SK-N-SH treated with all-trans-retinoic acid at 6 μM for 48 hours (cell line): Measurements from ENCODE around the gene NGFR.

Source experiments
- ARNTL ChIP-seq: fragments of 450-650 bp; formaldehyde crosslinking; IDR thresholded peaks from 2 replicates; pipeline ENCODE4 v1.5.0; 2020; ENCODE audit warnings: low read depth, mild to moderate bottlenecking, moderate library complexity, borderline replicate concordance
- CREB5 ChIP-seq: fragments of 250-450 bp; sonication (Bioruptor Pico); IDR thresholded peaks from 2 replicates; pipeline ENCODE4 v1.5.1; 2020; ENCODE audit warnings: low read depth, mild to moderate bottlenecking, moderate library complexity
- CSDC2 ChIP-seq: fragments of 250-450 bp; sonication (Bioruptor Pico); IDR thresholded peaks from 2 replicates; pipeline ENCODE4 v1.5.0; 2020; ENCODE audit warnings: mild to moderate bottlenecking, moderate library complexity
- CSRNP3 ChIP-seq: fragments of 250-450 bp; sonication (Bioruptor Pico); IDR thresholded peaks from 2 replicates; pipeline ENCODE4 v1.5.1; 2021; ENCODE audit warnings: mild to moderate bottlenecking, moderate library complexity
- ESRRG ChIP-seq: fragments of 250-450 bp; sonication (Bioruptor Pico); IDR thresholded peaks from 2 replicates; pipeline ENCODE4 v1.6.1; 2021; ENCODE audit warnings: mild to moderate bottlenecking
- GLIS3 ChIP-seq: fragments of 250-450 bp; sonication (Bioruptor Pico); IDR thresholded peaks from 2 replicates; pipeline ENCODE4 v1.5.0; 2020; ENCODE audit warnings: mild to moderate bottlenecking, moderate library complexity
- ISL1 ChIP-seq: fragments of 250-450 bp; sonication (Bioruptor Pico); IDR thresholded peaks from 2 replicates; pipeline ENCODE4 v2.1.2; 2022; ENCODE audit warnings: mild to moderate bottlenecking, moderate library complexity
- PATZ1 ChIP-seq: fragments of 250-450 bp; sonication (Bioruptor Pico); IDR thresholded peaks from 2 replicates; pipeline ENCODE4 v1.8.0; 2020; ENCODE audit warnings: mild to moderate bottlenecking, moderate library complexity, borderline replicate concordance
- RARB ChIP-seq: fragments of 250-450 bp; sonication (Bioruptor Pico); IDR thresholded peaks from 2 replicates; pipeline ENCODE4 v1.8.0; 2021; ENCODE audit warnings: mild to moderate bottlenecking, moderate library complexity
- ZC3H10 ChIP-seq: fragments of 250-450 bp; sonication (Bioruptor Pico); IDR thresholded peaks from 2 replicates; pipeline ENCODE4 v1.5.1; 2021; ENCODE audit warnings: mild to moderate bottlenecking, moderate library complexity
- ZFP3 ChIP-seq: fragments of 250-450 bp; sonication (Bioruptor Pico); IDR thresholded peaks from 2 replicates; pipeline ENCODE4 v1.5.0; 2020; ENCODE audit warnings: mild to moderate bottlenecking, moderate library complexity
- ZFP30 ChIP-seq: fragments of 450-650 bp; formaldehyde crosslinking; IDR thresholded peaks from 2 replicates; pipeline ENCODE4 v1.5.0; 2022; ENCODE audit warnings: mild to moderate bottlenecking, moderate library complexity
- ZNF70 ChIP-seq: fragments of 450-650 bp; formaldehyde crosslinking; IDR thresholded peaks from 2 replicates; pipeline ENCODE4 v1.5.0; 2020; ENCODE audit warnings: mild to moderate bottlenecking, moderate library complexity

- TF ChIP-seq ESRRG: no peak
- no peak for TF ChIP-seq ZFP30 (CRISPR knock-in tag)
- no peak for TF ChIP-seq RARB (CRISPR knock-in tag)
- no peak for TF ChIP-seq PATZ1 (CRISPR knock-in tag)
- no peak for TF ChIP-seq ZFP3
- no peak for TF ChIP-seq ZC3H10 (CRISPR knock-in tag)
- TF ChIP-seq CREB5 (CRISPR knock-in tag): no peak
- TF ChIP-seq ZNF70: no peak
- no peak for TF ChIP-seq CSRNP3 (CRISPR knock-in tag)
- no peak for TF ChIP-seq CSDC2
- no peak for TF ChIP-seq GLIS3 (CRISPR knock-in tag)
- no peak for TF ChIP-seq ISL1 (CRISPR knock-in tag)
- TF ChIP-seq ARNTL (CRISPR knock-in tag): no peak
Observed at GRCh38 chr17:49469831-49470810, 25.0 kb upstream of the NGFR start.
